Activated CD4-positive, alpha-beta T cell treated with anti-CD3 and anti-CD28 coated beads, Interleukin-2, Interleukin-6, amounts not matched to agents 100 ng/mL and 50 ng/mL, durations not matched to agents 16 hours and 8 hours (primary cell): ENCODE data around the gene AHCTF1.

ENCODE experiments used
- DNase-seq: peaks from one replicate; pipeline ENCODE4 v3.0.0-alpha.2; 2020

The AHCTF1 gene

GRCh38 chr1:246798606-246799496 is 132.9 kb downstream of the AHCTF1 start:
- no peak for DNase-seq

- DNase-seq = no peak
These were observed 133.6 kb downstream of the AHCTF1 start for GRCh38 chr1:246798107-246798506.

- no peak for DNase-seq
These were observed 134.2 kb downstream of the AHCTF1 start for GRCh38 chr1:246797597-246797996.

- no peak for DNase-seq
These were observed 134.6 kb downstream of the AHCTF1 start for GRCh38 chr1:246797157-246797556.

- no peak for DNase-seq
These were observed 135.6 kb downstream of the AHCTF1 start for GRCh38 chr1:246795906-246796694.

- no peak for DNase-seq
These were observed 136.7 kb downstream of the AHCTF1 start for GRCh38 chr1:246794828-246795671.

- no peak for DNase-seq
These were observed 137.5 kb downstream of the AHCTF1 start for GRCh38 chr1:246794048-246794827.

- no peak for DNase-seq
These were observed 138.3 kb downstream of the AHCTF1 start for GRCh38 chr1:246793356-246793896.

GRCh38 chr1:246792603-246793002 is 139.1 kb downstream of the AHCTF1 start:
- no peak for DNase-seq

GRCh38 chr1:246791303-246791918 is 140.3 kb downstream of the AHCTF1 start:
- DNase-seq = no peak

- DNase-seq = no peak
These were observed 140.9 kb downstream of the AHCTF1 start for GRCh38 chr1:246790833-246791232.

GRCh38 chr1:246790364-246790763 is 141.4 kb downstream of the AHCTF1 start:
- DNase-seq = no peak

- DNase-seq = no peak
These were observed 142.1 kb downstream of the AHCTF1 start for GRCh38 chr1:246789454-246790339.
